GM23338 (cell line): ENCODE data around the gene AJM1.

ENCODE experiments used
- CREB1 ChIP-seq: fragments of 250-450 bp; sonication (Bioruptor Pico); IDR thresholded peaks from 2 replicates; pipeline ENCODE4 v1.5.0; 2020; ENCODE audit warnings: low read depth, mild to moderate bottlenecking, moderate library complexity
- EZH2 ChIP-seq: fragments of 200-600 bp; sonication (generic); IDR thresholded peaks from one replicate; pipeline ENCODE4 v1.8.0; 2017; ENCODE audit warnings: antibody characterized with exemption, mild to moderate bottlenecking, low read depth; ENCODE audit not compliant: unreplicated experiment
- EZH2phosphoT487 ChIP-seq: fragments of 200-600 bp; sonication (generic); IDR thresholded peaks from one replicate; pipeline ENCODE4 v1.8.1; 2018; ENCODE audit warnings: antibody characterized with exemption; ENCODE audit not compliant: unreplicated experiment
- JUNB ChIP-seq: IDR thresholded peaks from one replicate; pipeline ENCODE4 v1.6.1; 2016; ENCODE audit warnings: antibody characterized with exemption; ENCODE audit not compliant: unreplicated experiment
- NANOG ChIP-seq: IDR thresholded peaks from 2 replicates; pipeline ENCODE4 v1.6.1; 2016; ENCODE audit warnings: antibody characterized with exemption, borderline replicate concordance
- POLR2AphosphoS5 ChIP-seq: IDR thresholded peaks from 2 replicates; pipeline ENCODE4 v1.6.1; 2016; ENCODE audit warnings: antibody characterized with exemption, low read depth
- STAT1 ChIP-seq: IDR thresholded peaks from one replicate; pipeline ENCODE4 v1.6.1; 2016; ENCODE audit warnings: antibody characterized with exemption; ENCODE audit not compliant: unreplicated experiment
- ZNF331 ChIP-seq: fragments of 250-450 bp; sonication (Bioruptor Pico); IDR thresholded peaks from 2 replicates; pipeline ENCODE4 v1.5.0; 2020; ENCODE audit warnings: low read depth, mild to moderate bottlenecking, moderate library complexity
- TF ChIP-seq, protein P1 (sequence below), 2 experiments: fragments of 200-600 bp in 1 of 2; sonication (generic) in 1 of 2; conservative IDR thresholded peaks; 2 replicates each; pipeline versions ENCODE4 v1.5.1 to v1.6.1; 2016 to 2017; ENCODE audit warnings: antibody characterized with exemption in 2 of 2, low read depth in 2 of 2, mild to moderate bottlenecking in 2 of 2, moderate library complexity in 1 of 2
- TF ChIP-seq, protein P2 (sequence below): IDR thresholded peaks from one replicate; pipeline ENCODE4 v1.6.1; 2018; ENCODE audit warnings: antibody characterized with exemption; ENCODE audit not compliant: unreplicated experiment
- TF ChIP-seq, protein P3 (sequence below): IDR thresholded peaks from 2 replicates; pipeline ENCODE4 v1.6.1; 2016; ENCODE audit warnings: antibody characterized with exemption

DNA sequence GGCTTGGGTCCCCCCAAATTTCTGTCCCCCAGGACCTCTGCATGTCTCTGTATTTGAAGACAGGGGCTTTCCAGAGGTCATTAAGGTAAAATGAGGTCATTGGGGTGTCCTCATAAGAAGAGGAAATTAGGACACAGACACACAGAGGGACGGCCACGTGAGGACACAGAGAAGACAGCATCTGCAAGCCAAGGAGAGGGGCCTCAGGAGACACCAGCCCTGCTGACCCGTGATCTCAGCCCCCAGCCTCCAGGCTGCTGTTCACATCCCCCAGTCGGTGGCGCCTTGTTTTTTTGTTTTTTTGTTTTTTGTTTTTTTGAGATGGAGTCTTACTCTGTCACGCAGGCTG, 47.3 kb upstream of the AJM1 start:
- TF ChIP-seq, protein P1, sequence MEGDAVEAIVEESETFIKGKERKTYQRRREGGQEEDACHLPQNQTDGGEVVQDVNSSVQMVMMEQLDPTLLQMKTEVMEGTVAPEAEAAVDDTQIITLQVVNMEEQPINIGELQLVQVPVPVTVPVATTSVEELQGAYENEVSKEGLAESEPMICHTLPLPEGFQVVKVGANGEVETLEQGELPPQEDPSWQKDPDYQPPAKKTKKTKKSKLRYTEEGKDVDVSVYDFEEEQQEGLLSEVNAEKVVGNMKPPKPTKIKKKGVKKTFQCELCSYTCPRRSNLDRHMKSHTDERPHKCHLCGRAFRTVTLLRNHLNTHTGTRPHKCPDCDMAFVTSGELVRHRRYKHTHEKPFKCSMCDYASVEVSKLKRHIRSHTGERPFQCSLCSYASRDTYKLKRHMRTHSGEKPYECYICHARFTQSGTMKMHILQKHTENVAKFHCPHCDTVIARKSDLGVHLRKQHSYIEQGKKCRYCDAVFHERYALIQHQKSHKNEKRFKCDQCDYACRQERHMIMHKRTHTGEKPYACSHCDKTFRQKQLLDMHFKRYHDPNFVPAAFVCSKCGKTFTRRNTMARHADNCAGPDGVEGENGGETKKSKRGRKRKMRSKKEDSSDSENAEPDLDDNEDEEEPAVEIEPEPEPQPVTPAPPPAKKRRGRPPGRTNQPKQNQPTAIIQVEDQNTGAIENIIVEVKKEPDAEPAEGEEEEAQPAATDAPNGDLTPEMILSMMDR (conservative IDR thresholded peaks at IDR 0.05; ENCODE audit: low read depth in 2 of 2) = no peak
- no peak for TF ChIP-seq STAT1
- no peak for TF ChIP-seq POLR2AphosphoS5
- TF ChIP-seq CREB1 (CRISPR knock-in tag) = no peak
- TF ChIP-seq EZH2phosphoT487 = no peak
- TF ChIP-seq EZH2 = no peak
- TF ChIP-seq, protein P2, sequence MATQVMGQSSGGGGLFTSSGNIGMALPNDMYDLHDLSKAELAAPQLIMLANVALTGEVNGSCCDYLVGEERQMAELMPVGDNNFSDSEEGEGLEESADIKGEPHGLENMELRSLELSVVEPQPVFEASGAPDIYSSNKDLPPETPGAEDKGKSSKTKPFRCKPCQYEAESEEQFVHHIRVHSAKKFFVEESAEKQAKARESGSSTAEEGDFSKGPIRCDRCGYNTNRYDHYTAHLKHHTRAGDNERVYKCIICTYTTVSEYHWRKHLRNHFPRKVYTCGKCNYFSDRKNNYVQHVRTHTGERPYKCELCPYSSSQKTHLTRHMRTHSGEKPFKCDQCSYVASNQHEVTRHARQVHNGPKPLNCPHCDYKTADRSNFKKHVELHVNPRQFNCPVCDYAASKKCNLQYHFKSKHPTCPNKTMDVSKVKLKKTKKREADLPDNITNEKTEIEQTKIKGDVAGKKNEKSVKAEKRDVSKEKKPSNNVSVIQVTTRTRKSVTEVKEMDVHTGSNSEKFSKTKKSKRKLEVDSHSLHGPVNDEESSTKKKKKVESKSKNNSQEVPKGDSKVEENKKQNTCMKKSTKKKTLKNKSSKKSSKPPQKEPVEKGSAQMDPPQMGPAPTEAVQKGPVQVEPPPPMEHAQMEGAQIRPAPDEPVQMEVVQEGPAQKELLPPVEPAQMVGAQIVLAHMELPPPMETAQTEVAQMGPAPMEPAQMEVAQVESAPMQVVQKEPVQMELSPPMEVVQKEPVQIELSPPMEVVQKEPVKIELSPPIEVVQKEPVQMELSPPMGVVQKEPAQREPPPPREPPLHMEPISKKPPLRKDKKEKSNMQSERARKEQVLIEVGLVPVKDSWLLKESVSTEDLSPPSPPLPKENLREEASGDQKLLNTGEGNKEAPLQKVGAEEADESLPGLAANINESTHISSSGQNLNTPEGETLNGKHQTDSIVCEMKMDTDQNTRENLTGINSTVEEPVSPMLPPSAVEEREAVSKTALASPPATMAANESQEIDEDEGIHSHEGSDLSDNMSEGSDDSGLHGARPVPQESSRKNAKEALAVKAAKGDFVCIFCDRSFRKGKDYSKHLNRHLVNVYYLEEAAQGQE = no peak
- TF ChIP-seq, protein P3, sequence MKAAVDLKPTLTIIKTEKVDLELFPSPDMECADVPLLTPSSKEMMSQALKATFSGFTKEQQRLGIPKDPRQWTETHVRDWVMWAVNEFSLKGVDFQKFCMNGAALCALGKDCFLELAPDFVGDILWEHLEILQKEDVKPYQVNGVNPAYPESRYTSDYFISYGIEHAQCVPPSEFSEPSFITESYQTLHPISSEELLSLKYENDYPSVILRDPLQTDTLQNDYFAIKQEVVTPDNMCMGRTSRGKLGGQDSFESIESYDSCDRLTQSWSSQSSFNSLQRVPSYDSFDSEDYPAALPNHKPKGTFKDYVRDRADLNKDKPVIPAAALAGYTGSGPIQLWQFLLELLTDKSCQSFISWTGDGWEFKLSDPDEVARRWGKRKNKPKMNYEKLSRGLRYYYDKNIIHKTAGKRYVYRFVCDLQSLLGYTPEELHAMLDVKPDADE = no peak
- no peak for TF ChIP-seq NANOG
- no peak for TF ChIP-seq JUNB
- no peak for TF ChIP-seq ZNF331 (CRISPR knock-in tag)
